Activated CD4-positive, alpha-beta T cell treated with anti-CD3 and anti-CD28 coated beads, Interleukin-2, amount 10 ng/mL, durations not matched to agents 7 days and 5 days (primary cell): ENCODE measurements around the gene ADAMTS5. TPM values are rescaled to one million over a fixed set of nuclear protein-coding genes. Genes with fewer than 3 reads are reported as not detected.

Experiments
- CTCF ChIA-PET: fragments of 350-600 bp; sonication (Branson Sonifier 250); formaldehyde crosslinking; loops from one replicate; lab custom pipeline; 2021; ENCODE audit warnings: antibody characterized with exemption; lab: Charles Lee
- POLR2A ChIA-PET: fragments of 350-600 bp; sonication (Branson Sonifier 250); formaldehyde crosslinking; loops from one replicate; lab custom pipeline; 2021; ENCODE audit warnings: antibody characterized with exemption; lab: Charles Lee
- DNase-seq: peaks from one replicate; pipeline ENCODE4 v3.0.0-alpha.2; 2020
- H3K27ac Mint-ChIP-seq: one replicate; pipeline ENCODE4 v1.8.0; 2021; ENCODE audit warnings: mild to moderate bottlenecking, moderate library complexity, mixed read lengths
- H3K27me3 Mint-ChIP-seq: one replicate; pipeline ENCODE4 v1.8.0; 2021; ENCODE audit warnings: mixed read lengths
- H3K36me3 Mint-ChIP-seq: one replicate; pipeline ENCODE4 v1.8.0; 2021; ENCODE audit warnings: low read depth, mixed read lengths
- H3K4me1 Mint-ChIP-seq: one replicate; pipeline ENCODE4 v1.8.0; 2021; ENCODE audit warnings: mixed read lengths
- H3K4me3 Mint-ChIP-seq: one replicate; pipeline ENCODE4 v1.8.0; 2021; ENCODE audit warnings: mild to moderate bottlenecking, moderate library complexity, mixed read lengths
- H3K9me3 Mint-ChIP-seq: one replicate; pipeline ENCODE4 v1.8.0; 2021; ENCODE audit warnings: mixed read lengths
- total RNA-seq, 2 experiments: library from RNA; stranded (reverse); gene quantifications; one replicate each; pipeline ENCODE4 v1.2.3, GENCODE V29; 2021

ADAMTS5 gene
- total RNA-seq, 2 experiments from 2014 or later, result not detected

- CTCF ChIA-PET, result no interaction called here
- Mint-ChIP-seq H3K4me3 (no peak overlapping the region), H3K9me3 (no peaks in the 10 kb centered on the region), H3K27me3 (no peaks in the 10 kb centered on the region), H3K4me1 (no peaks in the 10 kb centered on the region), H3K36me3 (no peaks in the 10 kb centered on the region), H3K27ac (no peak overlapping the region)
- POLR2A ChIA-PET, result no interaction called here
- no peak for DNase-seq
Measured at GRCh38 chr21:26941421-26941820, 25.5 kb downstream of the ADAMTS5 start.

GRCh38 chr21:26939601-26940111, 27.2 kb downstream of the ADAMTS5 start:
- H3K4me3 Mint-ChIP-seq, result no peak overlapping the region
- H3K4me1 Mint-ChIP-seq, result no peaks in the 10 kb centered on the region
- DNase-seq, result no peak
- POLR2A ChIA-PET, result no interaction called here
- CTCF ChIA-PET, result interaction anchor here (1.6 kb wide), 1 partner anchor 19 kb away, joined by 3 read pairs; no protein-coding TSS in a partner anchor
- H3K9me3 Mint-ChIP-seq, result no peaks in the 10 kb centered on the region
- no peaks in the 10 kb centered on the region for H3K27me3 Mint-ChIP-seq
- no peaks in the 10 kb centered on the region for H3K36me3 Mint-ChIP-seq
- H3K27ac Mint-ChIP-seq, result no peak overlapping the region

- Mint-ChIP-seq H3K9me3 (no peaks in the 10 kb centered on the region), H3K27me3 (no peaks in the 10 kb centered on the region), H3K27ac (no peak overlapping the region), H3K36me3 (no peaks in the 10 kb centered on the region), H3K4me1 (no peaks in the 10 kb centered on the region), H3K4me3 (no peak overlapping the region)
- CTCF ChIA-PET, result no interaction called here
- no peak for DNase-seq
- POLR2A ChIA-PET, result no interaction called here
Measured at GRCh38 chr21:26936641-26937040, 30.2 kb downstream of the ADAMTS5 start.

- DNase-seq, result no peak
- no peaks in the 10 kb centered on the region for H3K4me1 Mint-ChIP-seq
- H3K9me3 Mint-ChIP-seq, result no peaks in the 10 kb centered on the region
- ChIA-PET POLR2A (no interaction called here), CTCF (interaction anchor here (0.7 to 0.9 kb wide), 2 partner anchors 9 to 27 kb away, joined by 3 read pairs; no protein-coding TSS in a partner anchor)
- H3K36me3 Mint-ChIP-seq, result no peaks in the 10 kb centered on the region
- H3K27me3 Mint-ChIP-seq, result no peaks in the 10 kb centered on the region
- H3K4me3 Mint-ChIP-seq, result no peak overlapping the region
- H3K27ac Mint-ChIP-seq, result no peak overlapping the region
Measured at GRCh38 chr21:26935977-26936376, 30.9 kb downstream of the ADAMTS5 start.

GRCh38 chr21:26934383-26934782, 32.5 kb downstream of the ADAMTS5 start:
- ChIA-PET POLR2A (interaction anchor here (0.6 kb wide), 1 partner anchor 873 kb away, joined by 3 read pairs; no protein-coding TSS in a partner anchor), CTCF (no interaction called here)
- DNase-seq, result no peak
- Mint-ChIP-seq H3K27ac (no peak overlapping the region), H3K4me3 (no peak overlapping the region), H3K36me3 (no peaks in the 10 kb centered on the region), H3K4me1 (no peaks in the 10 kb centered on the region), H3K27me3 (no peaks in the 10 kb centered on the region), H3K9me3 (no peaks in the 10 kb centered on the region)

GRCh38 chr21:26933448-26933847, 33.4 kb downstream of the ADAMTS5 start:
- ChIA-PET CTCF (no interaction called here), POLR2A (no interaction called here)
- no peaks in the 10 kb centered on the region for H3K9me3 Mint-ChIP-seq
- DNase-seq, result no peak
- H3K4me1 Mint-ChIP-seq, result no peaks in the 10 kb centered on the region
- H3K27me3 Mint-ChIP-seq, result no peaks in the 10 kb centered on the region
- H3K27ac Mint-ChIP-seq, result no peak overlapping the region
- no peak overlapping the region for H3K4me3 Mint-ChIP-seq
- no peaks in the 10 kb centered on the region for H3K36me3 Mint-ChIP-seq

- no peak for DNase-seq
- Mint-ChIP-seq H3K27me3 (no peaks in the 10 kb centered on the region), H3K9me3 (no peaks in the 10 kb centered on the region), H3K36me3 (no peaks in the 10 kb centered on the region), H3K27ac (no peak overlapping the region), H3K4me1 (no peaks in the 10 kb centered on the region), H3K4me3 (no peak overlapping the region)
- ChIA-PET CTCF (no interaction called here), POLR2A (no interaction called here)
Measured at GRCh38 chr21:26925636-26926035, 41.3 kb downstream of the ADAMTS5 start.

GRCh38 chr21:26925122-26925521, 41.8 kb downstream of the ADAMTS5 start:
- Mint-ChIP-seq H3K27me3 (no peaks in the 10 kb centered on the region), H3K4me1 (no peaks in the 10 kb centered on the region), H3K9me3 (no peaks in the 10 kb centered on the region), H3K27ac (no peak overlapping the region), H3K4me3 (no peak overlapping the region), H3K36me3 (no peaks in the 10 kb centered on the region)
- DNase-seq, result no peak
- POLR2A ChIA-PET, result no interaction called here
- CTCF ChIA-PET, result no interaction called here

GRCh38 chr21:26923986-26924385, 42.9 kb downstream of the ADAMTS5 start:
- no peaks in the 10 kb centered on the region for H3K27me3 Mint-ChIP-seq
- no peak overlapping the region for H3K4me3 Mint-ChIP-seq
- POLR2A ChIA-PET, result no interaction called here
- H3K36me3 Mint-ChIP-seq, result no peaks in the 10 kb centered on the region
- no peaks in the 10 kb centered on the region for H3K9me3 Mint-ChIP-seq
- CTCF ChIA-PET, result no interaction called here
- no peak for DNase-seq
- no peaks in the 10 kb centered on the region for H3K4me1 Mint-ChIP-seq
- H3K27ac Mint-ChIP-seq, result no peak overlapping the region

GRCh38 chr21:26920055-26920454, 46.8 kb downstream of the ADAMTS5 start:
- CTCF ChIA-PET, result no interaction called here
- POLR2A ChIA-PET, result no interaction called here
- H3K36me3 Mint-ChIP-seq, result no peaks in the 10 kb centered on the region
- H3K27ac Mint-ChIP-seq, result no peak overlapping the region
- DNase-seq, result no peak
- H3K4me3 Mint-ChIP-seq, result no peak overlapping the region
- no peaks in the 10 kb centered on the region for H3K27me3 Mint-ChIP-seq
- no peaks in the 10 kb centered on the region for H3K9me3 Mint-ChIP-seq
- no peaks in the 10 kb centered on the region for H3K4me1 Mint-ChIP-seq

GRCh38 chr21:26918323-26919079, 48.4 kb downstream of the ADAMTS5 start:
- POLR2A ChIA-PET, result no interaction called here
- no peaks in the 10 kb centered on the region for H3K36me3 Mint-ChIP-seq
- H3K27ac Mint-ChIP-seq, result no peak overlapping the region
- CTCF ChIA-PET, result no interaction called here
- H3K4me1 Mint-ChIP-seq, result no peaks in the 10 kb centered on the region
- no peak for DNase-seq
- H3K4me3 Mint-ChIP-seq, result no peak overlapping the region
- no peaks in the 10 kb centered on the region for H3K27me3 Mint-ChIP-seq
- no peaks in the 10 kb centered on the region for H3K9me3 Mint-ChIP-seq

GRCh38 chr21:26916799-26917198, 50.1 kb downstream of the ADAMTS5 start:
- DNase-seq, result no peak
- Mint-ChIP-seq H3K36me3 (no peaks in the 10 kb centered on the region), H3K27me3 (no peaks in the 10 kb centered on the region), H3K27ac (no peak overlapping the region), H3K4me3 (no peak overlapping the region), H3K9me3 (no peaks in the 10 kb centered on the region), H3K4me1 (no peaks in the 10 kb centered on the region)
- POLR2A ChIA-PET, result no interaction called here
- CTCF ChIA-PET, result no interaction called here

- no peak overlapping the region for H3K27ac Mint-ChIP-seq
- DNase-seq, result no peak
- no peaks in the 10 kb centered on the region for H3K9me3 Mint-ChIP-seq
- CTCF ChIA-PET, result no interaction called here
- no peaks in the 10 kb centered on the region for H3K36me3 Mint-ChIP-seq
- H3K4me1 Mint-ChIP-seq, result no peaks in the 10 kb centered on the region
- no peaks in the 10 kb centered on the region for H3K27me3 Mint-ChIP-seq
- POLR2A ChIA-PET, result no interaction called here
- no peak overlapping the region for H3K4me3 Mint-ChIP-seq
Measured at GRCh38 chr21:26914557-26914956, 52.3 kb downstream of the ADAMTS5 start.

- ChIA-PET POLR2A (no interaction called here), CTCF (no interaction called here)
- Mint-ChIP-seq H3K27me3 (peaks cover 3% of the 10 kb centered on the region), H3K36me3 (no peaks in the 10 kb centered on the region), H3K4me3 (no peak overlapping the region), H3K4me1 (no peaks in the 10 kb centered on the region), H3K27ac (no peak overlapping the region), H3K9me3 (no peaks in the 10 kb centered on the region)
- no peak for DNase-seq
Measured at GRCh38 chr21:26912466-26912865, 54.4 kb downstream of the ADAMTS5 start.
